Measurements from ENCODE around the gene ABHD12. TPM values are rescaled to one million over a fixed set of nuclear protein-coding genes. Genes with fewer than 3 reads are reported as not detected.

Gene ABHD12
- total RNA-seq, 4 donors from 2014 or later, result 11.9 to 18.4 (median 13.8) TPM

DNA sequence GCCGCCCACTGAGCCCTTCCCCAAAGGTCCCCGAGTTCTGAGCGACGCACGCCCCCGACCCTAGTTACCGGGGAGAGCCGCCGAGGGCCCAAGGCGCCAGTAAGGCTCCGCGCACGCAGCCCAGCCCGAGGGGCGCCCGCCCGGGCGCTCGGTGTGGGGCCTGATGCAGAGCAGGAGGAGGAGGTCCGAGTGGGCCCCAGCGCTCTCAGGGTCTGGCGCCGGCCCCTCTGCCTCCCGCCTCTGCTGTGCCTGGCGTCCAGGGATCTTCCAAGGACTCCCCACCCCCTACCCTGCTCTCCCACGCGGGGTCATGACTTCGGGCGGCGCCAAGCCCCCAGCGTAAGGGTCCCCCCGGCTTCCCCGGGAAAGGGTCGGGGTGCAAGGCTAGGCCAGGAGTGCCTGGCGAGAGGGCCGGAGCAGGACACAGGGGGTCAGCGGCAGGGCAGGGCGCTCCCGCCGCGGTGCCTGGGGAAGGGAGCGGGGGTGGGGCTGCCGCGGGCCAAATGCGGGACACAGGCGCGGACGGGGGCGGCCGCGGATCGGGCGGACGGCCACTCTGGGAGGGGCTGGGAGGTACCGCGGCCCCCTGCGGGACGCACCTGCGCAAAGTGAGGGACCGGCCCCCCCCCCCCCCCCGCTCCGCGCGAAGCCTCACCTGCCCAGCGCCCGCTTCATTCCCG lies 637 bp downstream of the ABHD12 start:
- Histone ChIP-seq H3K9me3 (no peaks in the 10 kb centered on the region), H3K36me3 (no peaks in the 10 kb centered on the region), H3K27ac (peak overlapping the region; percentile 71 to 85 (median 82)), H3K27me3 (no peaks in the 10 kb centered on the region), H3K4me1 (peaks cover 9 to 12% of the 10 kb centered on the region in 2 donors), H3K4me3 (peak overlapping the region; percentile 72 to 99 (median 84))
- in situ Hi-C loops (cut with MboI; ENCODE audit: low sequenced_read_pairs in 4 of 4), result loop anchor here (10.0 to 25.0 kb wide), 7 partner anchors 85 to 395 kb away; partner anchors contain the start of genes APMAP (in 3 of the 4), ENTPD6 (in 1 of the 4) and ZNF337 (in 1 of the 4)
- intact Hi-C loops (cut with DNase I; ENCODE audit: low total_unique reads), result loop anchor here (1.0 to 5.0 kb wide), 7 partner anchors 17 to 397 kb away; partner anchors contain the start of genes APMAP, ENTPD6, GINS1 and NANP
- DNase-seq (peak in 1 of 2 donors; percentile 25), ATAC-seq (peak; percentile 35 to 57)
- TF ChIP-seq, protein P1, sequence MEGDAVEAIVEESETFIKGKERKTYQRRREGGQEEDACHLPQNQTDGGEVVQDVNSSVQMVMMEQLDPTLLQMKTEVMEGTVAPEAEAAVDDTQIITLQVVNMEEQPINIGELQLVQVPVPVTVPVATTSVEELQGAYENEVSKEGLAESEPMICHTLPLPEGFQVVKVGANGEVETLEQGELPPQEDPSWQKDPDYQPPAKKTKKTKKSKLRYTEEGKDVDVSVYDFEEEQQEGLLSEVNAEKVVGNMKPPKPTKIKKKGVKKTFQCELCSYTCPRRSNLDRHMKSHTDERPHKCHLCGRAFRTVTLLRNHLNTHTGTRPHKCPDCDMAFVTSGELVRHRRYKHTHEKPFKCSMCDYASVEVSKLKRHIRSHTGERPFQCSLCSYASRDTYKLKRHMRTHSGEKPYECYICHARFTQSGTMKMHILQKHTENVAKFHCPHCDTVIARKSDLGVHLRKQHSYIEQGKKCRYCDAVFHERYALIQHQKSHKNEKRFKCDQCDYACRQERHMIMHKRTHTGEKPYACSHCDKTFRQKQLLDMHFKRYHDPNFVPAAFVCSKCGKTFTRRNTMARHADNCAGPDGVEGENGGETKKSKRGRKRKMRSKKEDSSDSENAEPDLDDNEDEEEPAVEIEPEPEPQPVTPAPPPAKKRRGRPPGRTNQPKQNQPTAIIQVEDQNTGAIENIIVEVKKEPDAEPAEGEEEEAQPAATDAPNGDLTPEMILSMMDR (IDR thresholded peaks at IDR 0.05 in 4 of 5, conservative IDR thresholded peaks at IDR 0.05 in 1 of 5), result no peak
- TF ChIP-seq POLR2A (IDR thresholded peaks at IDR 0.05), result no peak

DNA sequence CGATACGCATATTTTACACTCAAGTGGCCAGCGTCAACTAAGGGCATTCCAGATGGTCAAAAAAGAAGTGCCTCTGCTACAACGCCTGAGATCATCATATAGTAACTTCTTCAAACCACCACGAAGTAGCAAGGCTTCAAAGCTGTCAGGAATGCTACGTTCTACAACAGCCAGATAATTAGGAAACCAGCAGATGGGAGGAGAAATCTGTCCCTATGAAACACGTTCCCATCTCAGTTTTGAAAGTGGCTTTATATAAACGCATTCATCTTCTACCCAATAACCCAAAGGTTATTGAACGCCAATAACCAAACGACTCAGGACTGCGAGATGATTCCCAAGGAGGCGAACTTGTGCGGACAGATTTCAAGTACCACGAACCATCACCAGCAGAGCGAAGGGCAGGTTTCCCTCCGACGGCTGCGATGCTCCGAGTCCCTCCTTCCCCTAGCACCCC lies 1.2 kb downstream of the ABHD12 start:
- intact Hi-C loops (cut with DNase I; ENCODE audit: low total_unique reads), result loop anchor here (1.0 kb wide), 1 partner anchor 18 kb away; the partner anchor contains the start of gene GINS1
- peaks cover 9 to 12% of the 10 kb centered on the region in 2 donors for H3K4me1 ChIP-seq
- in situ Hi-C loops (cut with MboI; ENCODE audit: low sequenced_read_pairs in 4 of 4), result loop anchor here in 2 of 4 donors (25.0 kb wide), 2 partner anchors 127 to 298 kb away; partner anchors contain the start of gene ZNF337 (in 1 of the 2)

GRCh38 chr20:25382704-25383370 lies 7.8 kb downstream of the ABHD12 start:
- Histone ChIP-seq H3K27ac (no peak overlapping the region), H3K27me3 (no peaks in the 10 kb centered on the region), H3K36me3 (no peaks in the 10 kb centered on the region), H3K4me1 (no peaks in the 10 kb centered on the region), H3K4me3 (no peak overlapping the region), H3K9me3 (no peaks in the 10 kb centered on the region)
- intact Hi-C loops (cut with DNase I; ENCODE audit: low total_unique reads) (no loop called here), in situ Hi-C loops (cut with MboI; ENCODE audit: low sequenced_read_pairs in 4 of 4) (loop anchor here in 2 of 4 donors (25.0 kb wide), 2 partner anchors 121 to 304 kb away; partner anchors contain the start of gene ZNF337 (in 1 of the 2))
- ATAC-seq (no peak), DNase-seq (no peak)
- TF ChIP-seq, protein P1 (IDR thresholded peaks at IDR 0.05 in 4 of 5, conservative IDR thresholded peaks at IDR 0.05 in 1 of 5), result no peak
- TF ChIP-seq POLR2A (IDR thresholded peaks at IDR 0.05), result no peak

More for the DNA sequence above, 1.2 kb downstream of the ABHD12 start:
- Histone ChIP-seq H3K36me3 (no peaks in the 10 kb centered on the region), H3K9me3 (no peaks in the 10 kb centered on the region), H3K27me3 (no peaks in the 10 kb centered on the region), H3K27ac (peak overlapping the region in 2 of 4 donors; percentile 71 to 83), H3K4me3 (peak overlapping the region; percentile 72 to 99 (median 84))
- DNase-seq (no peak), ATAC-seq (no peak)
- TF ChIP-seq, protein P1 (IDR thresholded peaks at IDR 0.05 in 4 of 5, conservative IDR thresholded peaks at IDR 0.05 in 1 of 5), result no peak
- no peak for TF ChIP-seq POLR2A (IDR thresholded peaks at IDR 0.05)

DNA sequence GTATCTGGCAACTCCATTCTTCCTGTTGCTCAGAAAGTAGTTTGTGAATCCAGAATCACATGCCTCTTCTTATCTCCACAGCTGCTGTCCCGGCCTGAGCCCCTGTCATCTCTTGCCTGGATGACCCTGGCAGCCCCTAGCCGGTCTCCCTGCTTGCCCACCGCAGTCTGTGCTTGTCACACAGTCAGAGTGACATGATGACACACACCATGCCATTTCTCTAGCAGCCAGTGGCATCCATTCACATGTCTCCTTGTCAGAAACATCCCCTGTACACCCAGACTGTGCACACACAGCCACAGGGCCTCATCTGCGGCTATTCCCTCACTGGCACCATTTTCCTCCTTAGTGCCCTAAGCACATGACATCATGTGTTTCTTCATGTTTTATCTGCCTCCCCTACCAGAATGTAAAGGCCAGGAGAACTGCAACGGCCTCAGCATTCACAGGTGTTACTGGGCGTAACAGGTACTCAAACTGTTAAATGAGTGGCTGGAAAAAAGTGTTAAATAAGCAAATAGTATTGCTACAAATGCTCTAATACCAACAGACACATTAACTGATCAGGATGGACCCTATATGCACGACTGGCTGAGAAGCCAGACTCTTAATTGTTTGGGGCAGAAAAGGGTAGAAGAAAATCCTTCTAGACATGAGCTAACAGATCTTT lies 9.6 kb downstream of the ABHD12 start:
- TF ChIP-seq, protein P1 (IDR thresholded peaks at IDR 0.05 in 4 of 5, conservative IDR thresholded peaks at IDR 0.05 in 1 of 5), result no peak
- no peak for TF ChIP-seq POLR2A (IDR thresholded peaks at IDR 0.05)
- H3K36me3 ChIP-seq, result no peaks in the 10 kb centered on the region
- no peak for ATAC-seq
- intact Hi-C loops (cut with DNase I; ENCODE audit: low total_unique reads), result no loop called here
- no peak for DNase-seq
- in situ Hi-C loops (cut with MboI; ENCODE audit: low sequenced_read_pairs in 4 of 4), result loop anchor here in 2 of 4 donors (25.0 kb wide), 2 partner anchors 119 to 306 kb away; partner anchors contain the start of gene ZNF337 (in 1 of the 2)
- no peaks in the 10 kb centered on the region for H3K9me3 ChIP-seq
- H3K27me3 ChIP-seq, result no peaks in the 10 kb centered on the region
- no peak overlapping the region for H3K27ac ChIP-seq
- no peaks in the 10 kb centered on the region for H3K4me1 ChIP-seq
- no peak overlapping the region for H3K4me3 ChIP-seq
